HEK293 (cell line): ENCODE data around the gene SMARCD3.

ENCODE experiments used
- CTCF ChIA-PET: fragments of 350-600 bp; formaldehyde crosslinking; extraction: SDS; loops from one replicate; lab custom pipeline; 2021; ENCODE audit warnings: antibody characterized with exemption; lab: Yijun Ruan, JAX
- POLR2A ChIA-PET: fragments of 300-600 bp; formaldehyde crosslinking; extraction: SDS; loops from one replicate; lab custom pipeline; 2020; ENCODE audit warnings: antibody characterized with exemption, inconsistent platforms; lab: Yijun Ruan, JAX
- H3K27ac ChIP-seq: fragments of 200-500 bp; sonication (Bioruptor generic); 2 replicates; pipeline ENCODE4 v1.5.1; 2014; ENCODE audit warnings: low read depth, low read length, control low read depth, inconsistent platforms; ENCODE audit errors: extremely low read depth
- H3K36me3 ChIP-seq, 2 experiments: fragments of 200-500 bp in 1 of 2; sonication (Bioruptor generic) in 1 of 2; 1 replicate in 1 of 2; 2 replicates in 1 of 2; pipeline ENCODE4 v1.5.1; 2014 to 2017; ENCODE audit warnings: inconsistent platforms in 2 of 2, low read length in 2 of 2; ENCODE audit not compliant: control insufficient read depth in 2 of 2, insufficient read depth in 1 of 2
- H3K4me1 ChIP-seq: fragments of 200-500 bp; sonication (Bioruptor generic); 2 replicates; pipeline ENCODE4 v1.5.1; 2014; ENCODE audit warnings: mild to moderate bottlenecking, low read length, inconsistent platforms; ENCODE audit not compliant: control insufficient read depth, insufficient read depth
- H3K4me3 ChIP-seq: 2 replicates; pipeline ENCODE4 v1.5.1; 2011; ENCODE audit warnings: low read depth, mild to moderate bottlenecking, control low read depth, low read length, moderate library complexity
- H3K9me3 ChIP-seq: fragments of 200-500 bp; sonication (Bioruptor generic); 2 replicates; pipeline ENCODE4 v1.5.1; 2014; ENCODE audit warnings: low read depth, low read length, inconsistent platforms; ENCODE audit not compliant: control insufficient read depth, insufficient read depth
- EGR2 ChIP-seq: fragments of 450-650 bp; formaldehyde crosslinking; IDR thresholded peaks from 2 replicates; pipeline ENCODE4 v1.5.1; 2016; ENCODE audit warnings: low read depth, missing biosample characterization, missing genetic modification characterization
- ZFHX2 ChIP-seq: fragments of 450-650 bp; formaldehyde crosslinking; conservative IDR thresholded peaks from 2 replicates; pipeline ENCODE4 v1.5.1; 2016; ENCODE audit warnings: missing biosample characterization, missing genetic modification characterization
- ZFP37 ChIP-seq: fragments of 450-650 bp; formaldehyde crosslinking; IDR thresholded peaks from 2 replicates; pipeline ENCODE4 v1.5.1; 2016; ENCODE audit warnings: missing biosample characterization, missing genetic modification characterization
- ZIC2 ChIP-seq: fragments of 450-650 bp; formaldehyde crosslinking; IDR thresholded peaks from 2 replicates; pipeline ENCODE4 v1.5.1; 2016; ENCODE audit warnings: missing biosample characterization, missing genetic modification characterization
- ZNF10 ChIP-seq: fragments of 450-650 bp; formaldehyde crosslinking; IDR thresholded peaks from 2 replicates; pipeline ENCODE4 v1.5.1; 2017; ENCODE audit warnings: missing biosample characterization, missing genetic modification characterization
- ZNF558 ChIP-seq: fragments of 450-650 bp; formaldehyde crosslinking; IDR thresholded peaks from 2 replicates; pipeline ENCODE4 v1.5.1; 2016; ENCODE audit warnings: missing biosample characterization, missing genetic modification characterization
- ZNF776 ChIP-seq: fragments of 450-650 bp; formaldehyde crosslinking; IDR thresholded peaks from 2 replicates; pipeline ENCODE4 v1.5.0; 2017; ENCODE audit warnings: missing biosample characterization, missing genetic modification characterization, borderline replicate concordance
- TF ChIP-seq, protein P1 (sequence below): fragments of 450-650 bp; formaldehyde crosslinking; IDR thresholded peaks from 2 replicates; pipeline ENCODE4 v1.5.1; 2016; ENCODE audit warnings: missing biosample characterization, missing genetic modification characterization
- TF ChIP-seq, protein P2 (sequence below): fragments of 450-650 bp; formaldehyde crosslinking; IDR thresholded peaks from 2 replicates; pipeline ENCODE4 v1.5.1; 2016; ENCODE audit warnings: missing biosample characterization, missing genetic modification characterization, borderline replicate concordance
- TF ChIP-seq, protein P3 (sequence below): fragments of 450-650 bp; formaldehyde crosslinking; IDR thresholded peaks from 2 replicates; pipeline ENCODE4 v1.5.1; 2016; ENCODE audit warnings: missing biosample characterization, missing genetic modification characterization
- TF ChIP-seq, protein P4 (sequence below): sonication (generic); formaldehyde crosslinking; IDR thresholded peaks from 2 replicates; pipeline ENCODE4 v1.8.1; 2022; ENCODE audit warnings: mild to moderate bottlenecking, moderate library complexity, missing genetic modification reagents

SMARCD3 gene

DNA sequence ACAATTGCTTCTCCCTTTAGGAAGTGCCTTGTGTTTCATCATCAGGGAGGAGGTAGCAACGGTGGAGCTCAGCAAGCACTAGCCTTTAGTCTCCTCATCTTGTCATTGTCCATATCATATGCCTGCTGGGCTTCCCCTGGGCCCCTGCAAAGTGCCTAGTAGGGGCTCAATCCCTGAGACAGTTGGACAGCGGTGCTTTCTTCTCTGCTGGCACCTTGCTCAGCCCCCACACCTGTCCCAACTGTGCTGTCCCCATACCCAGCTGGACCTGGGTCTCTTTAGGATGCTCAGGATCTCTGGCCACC, 5.5 kb downstream of the SMARCD3 start (continued):
- TF ChIP-seq, protein P1, sequence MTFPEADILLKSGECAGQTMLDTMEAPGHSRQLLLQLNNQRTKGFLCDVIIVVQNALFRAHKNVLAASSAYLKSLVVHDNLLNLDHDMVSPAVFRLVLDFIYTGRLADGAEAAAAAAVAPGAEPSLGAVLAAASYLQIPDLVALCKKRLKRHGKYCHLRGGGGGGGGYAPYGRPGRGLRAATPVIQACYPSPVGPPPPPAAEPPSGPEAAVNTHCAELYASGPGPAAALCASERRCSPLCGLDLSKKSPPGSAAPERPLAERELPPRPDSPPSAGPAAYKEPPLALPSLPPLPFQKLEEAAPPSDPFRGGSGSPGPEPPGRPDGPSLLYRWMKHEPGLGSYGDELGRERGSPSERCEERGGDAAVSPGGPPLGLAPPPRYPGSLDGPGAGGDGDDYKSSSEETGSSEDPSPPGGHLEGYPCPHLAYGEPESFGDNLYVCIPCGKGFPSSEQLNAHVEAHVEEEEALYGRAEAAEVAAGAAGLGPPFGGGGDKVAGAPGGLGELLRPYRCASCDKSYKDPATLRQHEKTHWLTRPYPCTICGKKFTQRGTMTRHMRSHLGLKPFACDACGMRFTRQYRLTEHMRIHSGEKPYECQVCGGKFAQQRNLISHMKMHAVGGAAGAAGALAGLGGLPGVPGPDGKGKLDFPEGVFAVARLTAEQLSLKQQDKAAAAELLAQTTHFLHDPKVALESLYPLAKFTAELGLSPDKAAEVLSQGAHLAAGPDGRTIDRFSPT (tag by site-specific recombination): no peak
- TF ChIP-seq, protein P2, sequence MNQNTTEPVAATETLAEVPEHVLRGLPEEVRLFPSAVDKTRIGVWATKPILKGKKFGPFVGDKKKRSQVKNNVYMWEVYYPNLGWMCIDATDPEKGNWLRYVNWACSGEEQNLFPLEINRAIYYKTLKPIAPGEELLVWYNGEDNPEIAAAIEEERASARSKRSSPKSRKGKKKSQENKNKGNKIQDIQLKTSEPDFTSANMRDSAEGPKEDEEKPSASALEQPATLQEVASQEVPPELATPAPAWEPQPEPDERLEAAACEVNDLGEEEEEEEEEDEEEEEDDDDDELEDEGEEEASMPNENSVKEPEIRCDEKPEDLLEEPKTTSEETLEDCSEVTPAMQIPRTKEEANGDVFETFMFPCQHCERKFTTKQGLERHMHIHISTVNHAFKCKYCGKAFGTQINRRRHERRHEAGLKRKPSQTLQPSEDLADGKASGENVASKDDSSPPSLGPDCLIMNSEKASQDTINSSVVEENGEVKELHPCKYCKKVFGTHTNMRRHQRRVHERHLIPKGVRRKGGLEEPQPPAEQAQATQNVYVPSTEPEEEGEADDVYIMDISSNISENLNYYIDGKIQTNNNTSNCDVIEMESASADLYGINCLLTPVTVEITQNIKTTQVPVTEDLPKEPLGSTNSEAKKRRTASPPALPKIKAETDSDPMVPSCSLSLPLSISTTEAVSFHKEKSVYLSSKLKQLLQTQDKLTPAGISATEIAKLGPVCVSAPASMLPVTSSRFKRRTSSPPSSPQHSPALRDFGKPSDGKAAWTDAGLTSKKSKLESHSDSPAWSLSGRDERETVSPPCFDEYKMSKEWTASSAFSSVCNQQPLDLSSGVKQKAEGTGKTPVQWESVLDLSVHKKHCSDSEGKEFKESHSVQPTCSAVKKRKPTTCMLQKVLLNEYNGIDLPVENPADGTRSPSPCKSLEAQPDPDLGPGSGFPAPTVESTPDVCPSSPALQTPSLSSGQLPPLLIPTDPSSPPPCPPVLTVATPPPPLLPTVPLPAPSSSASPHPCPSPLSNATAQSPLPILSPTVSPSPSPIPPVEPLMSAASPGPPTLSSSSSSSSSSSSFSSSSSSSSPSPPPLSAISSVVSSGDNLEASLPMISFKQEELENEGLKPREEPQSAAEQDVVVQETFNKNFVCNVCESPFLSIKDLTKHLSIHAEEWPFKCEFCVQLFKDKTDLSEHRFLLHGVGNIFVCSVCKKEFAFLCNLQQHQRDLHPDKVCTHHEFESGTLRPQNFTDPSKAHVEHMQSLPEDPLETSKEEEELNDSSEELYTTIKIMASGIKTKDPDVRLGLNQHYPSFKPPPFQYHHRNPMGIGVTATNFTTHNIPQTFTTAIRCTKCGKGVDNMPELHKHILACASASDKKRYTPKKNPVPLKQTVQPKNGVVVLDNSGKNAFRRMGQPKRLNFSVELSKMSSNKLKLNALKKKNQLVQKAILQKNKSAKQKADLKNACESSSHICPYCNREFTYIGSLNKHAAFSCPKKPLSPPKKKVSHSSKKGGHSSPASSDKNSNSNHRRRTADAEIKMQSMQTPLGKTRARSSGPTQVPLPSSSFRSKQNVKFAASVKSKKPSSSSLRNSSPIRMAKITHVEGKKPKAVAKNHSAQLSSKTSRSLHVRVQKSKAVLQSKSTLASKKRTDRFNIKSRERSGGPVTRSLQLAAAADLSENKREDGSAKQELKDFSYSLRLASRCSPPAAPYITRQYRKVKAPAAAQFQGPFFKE (tag by site-specific recombination): no peak
- peak; percentile 98 for TF ChIP-seq ZIC2
- TF ChIP-seq, all 188 proteins: peak for 4

DNA sequence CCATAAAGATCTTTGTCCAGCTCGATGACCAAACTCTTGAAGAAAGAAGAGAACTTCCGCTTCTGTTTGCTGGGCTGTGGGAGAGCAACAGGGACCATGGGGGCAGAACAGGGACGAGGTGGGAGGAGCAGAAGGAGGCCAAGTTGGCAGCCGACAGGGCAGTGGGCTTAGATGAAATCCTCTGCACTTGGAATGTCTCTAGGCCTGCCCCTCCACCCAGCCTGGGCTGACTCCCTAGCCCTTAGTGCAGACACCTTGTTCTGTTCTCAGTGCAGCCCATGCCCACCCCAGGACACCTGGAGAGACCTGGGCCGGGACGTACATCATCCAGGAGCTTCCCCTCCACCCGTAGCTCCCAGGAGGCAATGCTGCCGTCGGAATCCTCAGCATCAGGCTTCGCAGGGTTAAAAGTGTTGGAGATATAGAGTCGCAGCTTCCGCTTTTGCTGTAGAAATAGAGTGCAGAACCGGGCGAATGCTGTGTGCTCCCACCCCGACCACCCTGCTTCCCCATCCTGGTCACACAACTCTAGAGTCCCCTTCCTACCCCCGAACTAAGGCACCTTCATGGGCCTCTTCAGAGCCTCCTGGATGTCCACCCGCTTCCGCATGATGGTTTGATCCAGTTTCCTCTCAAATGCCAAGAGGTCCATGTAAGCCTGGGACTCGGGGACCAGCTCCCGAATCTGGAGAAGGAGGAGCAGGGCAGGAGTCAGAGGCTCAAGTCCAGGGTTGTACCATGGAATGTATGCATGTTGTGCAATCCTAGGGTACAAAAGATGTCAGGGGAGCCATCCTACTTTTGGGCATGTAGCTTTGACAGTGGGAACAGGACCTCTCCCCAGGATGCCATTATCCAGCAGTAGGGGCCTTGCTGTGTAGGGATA, 6.1 kb downstream of the SMARCD3 start:
- peaks cover 0 to 57% of the 10 kb centered on the region in 2 experiments; a peak in 1 of 3 replicates for H3K36me3 ChIP-seq
- TF ChIP-seq, protein P3, sequence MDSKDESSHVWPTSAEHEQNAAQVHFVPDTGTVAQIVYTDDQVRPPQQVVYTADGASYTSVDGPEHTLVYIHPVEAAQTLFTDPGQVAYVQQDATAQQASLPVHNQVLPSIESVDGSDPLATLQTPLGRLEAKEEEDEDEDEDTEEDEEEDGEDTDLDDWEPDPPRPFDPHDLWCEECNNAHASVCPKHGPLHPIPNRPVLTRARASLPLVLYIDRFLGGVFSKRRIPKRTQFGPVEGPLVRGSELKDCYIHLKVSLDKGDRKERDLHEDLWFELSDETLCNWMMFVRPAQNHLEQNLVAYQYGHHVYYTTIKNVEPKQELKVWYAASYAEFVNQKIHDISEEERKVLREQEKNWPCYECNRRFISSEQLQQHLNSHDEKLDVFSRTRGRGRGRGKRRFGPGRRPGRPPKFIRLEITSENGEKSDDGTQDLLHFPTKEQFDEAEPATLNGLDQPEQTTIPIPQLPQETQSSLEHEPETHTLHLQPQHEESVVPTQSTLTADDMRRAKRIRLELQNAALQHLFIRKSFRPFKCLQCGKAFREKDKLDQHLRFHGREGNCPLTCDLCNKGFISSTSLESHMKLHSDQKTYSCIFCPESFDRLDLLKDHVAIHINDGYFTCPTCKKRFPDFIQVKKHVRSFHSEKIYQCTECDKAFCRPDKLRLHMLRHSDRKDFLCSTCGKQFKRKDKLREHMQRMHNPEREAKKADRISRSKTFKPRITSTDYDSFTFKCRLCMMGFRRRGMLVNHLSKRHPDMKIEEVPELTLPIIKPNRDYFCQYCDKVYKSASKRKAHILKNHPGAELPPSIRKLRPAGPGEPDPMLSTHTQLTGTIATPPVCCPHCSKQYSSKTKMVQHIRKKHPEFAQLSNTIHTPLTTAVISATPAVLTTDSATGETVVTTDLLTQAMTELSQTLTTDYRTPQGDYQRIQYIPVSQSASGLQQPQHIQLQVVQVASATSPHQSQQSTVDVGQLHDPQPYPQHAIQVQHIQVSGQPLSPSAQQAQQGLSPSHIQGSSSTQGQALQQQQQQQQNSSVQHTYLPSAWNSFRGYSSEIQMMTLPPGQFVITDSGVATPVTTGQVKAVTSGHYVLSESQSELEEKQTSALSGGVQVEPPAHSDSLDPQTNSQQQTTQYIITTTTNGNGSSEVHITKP: peak; percentile 84
- TF ChIP-seq ZFHX2 (tag by site-specific recombination) (0 out of 2 replicates have a peak, but pooled peaks have one; percentile 17), ZNF558 (no peak), ZFP37 (tag by site-specific recombination) (no peak), ZNF776 (tag by site-specific recombination) (no peak), ZNF10 (no peak), EGR2 (tag by site-specific recombination) (peak; percentile 36; the same call in 1 of the 2 replicates)
- TF ChIP-seq, protein P1 (tag by site-specific recombination): no peak
- TF ChIP-seq, protein P4, sequence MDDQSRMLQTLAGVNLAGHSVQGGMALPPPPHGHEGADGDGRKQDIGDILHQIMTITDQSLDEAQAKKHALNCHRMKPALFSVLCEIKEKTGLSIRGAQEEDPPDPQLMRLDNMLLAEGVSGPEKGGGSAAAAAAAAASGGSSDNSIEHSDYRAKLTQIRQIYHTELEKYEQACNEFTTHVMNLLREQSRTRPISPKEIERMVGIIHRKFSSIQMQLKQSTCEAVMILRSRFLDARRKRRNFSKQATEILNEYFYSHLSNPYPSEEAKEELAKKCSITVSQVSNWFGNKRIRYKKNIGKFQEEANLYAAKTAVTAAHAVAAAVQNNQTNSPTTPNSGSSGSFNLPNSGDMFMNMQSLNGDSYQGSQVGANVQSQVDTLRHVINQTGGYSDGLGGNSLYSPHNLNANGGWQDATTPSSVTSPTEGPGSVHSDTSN: no peak
- TF ChIP-seq, all 188 proteins: peak for 3
- Histone ChIP-seq H3K9me3 (no peaks in the 10 kb centered on the region), H3K4me1 (no peaks in the 10 kb centered on the region; the same call in 1 of the 2 replicates), H3K27ac (no peak overlapping the region), H3K4me3 (no peak overlapping the region)
- ChIA-PET CTCF (interaction anchor here (0.5 to 4.6 kb wide), 8 partner anchors 7 to 73 kb away, joined by 3 to 43 read pairs (median 4); partner anchors contain the start of gene ABCF2), POLR2A (interaction anchor here (2.6 to 4.1 kb wide), 2 partner anchors 9 to 15 kb away, joined by 12 to 23 read pairs; partner anchors contain the start of genes ABCF2 and CHPF2)
